Stimulated activated CD4-positive, alpha-beta T cell treated with anti-CD3 and anti-CD28 coated beads, TNF-alpha, amount 100 ng/mL, for 1 hour (primary cell): Measurements from ENCODE around the gene MICAL2.

Experiments used
- DNase-seq, 3 donors: peaks; one replicate each; pipeline ENCODE4 v3.0.0-alpha.2; 2020; ENCODE audit warnings: low read depth in 3 of 3, low spot score in 1 of 3

MICAL2 gene

GRCh38 chr11:12114193-12115033, 4.0 kb downstream of the MICAL2 start:
- DNase-seq: no peak

- DNase-seq: no peak
Observed at GRCh38 chr11:12116425-12117032, 6.1 kb downstream of the MICAL2 start.

- DNase-seq: no peak
Observed at GRCh38 chr11:12117200-12117599, 6.8 kb downstream of the MICAL2 start.

GRCh38 chr11:12117611-12118010, 7.2 kb downstream of the MICAL2 start:
- DNase-seq: no peak

- DNase-seq: no peak
Observed at GRCh38 chr11:12118949-12119348, 8.6 kb downstream of the MICAL2 start.

GRCh38 chr11:12119502-12119901, 9.1 kb downstream of the MICAL2 start:
- no peak for DNase-seq

- DNase-seq: no peak
Observed at GRCh38 chr11:12120031-12121008, 9.9 kb downstream of the MICAL2 start.

GRCh38 chr11:12121011-12121410, 10.6 kb downstream of the MICAL2 start:
- no peak for DNase-seq

GRCh38 chr11:12121517-12121916, 11.1 kb downstream of the MICAL2 start:
- DNase-seq: no peak

GRCh38 chr11:12122083-12122482, 11.7 kb downstream of the MICAL2 start:
- no peak for DNase-seq

GRCh38 chr11:12123273-12123672, 12.9 kb downstream of the MICAL2 start:
- no peak for DNase-seq

GRCh38 chr11:12123799-12124198, 13.4 kb downstream of the MICAL2 start:
- no peak for DNase-seq

GRCh38 chr11:12124306-12124705, 13.9 kb downstream of the MICAL2 start:
- DNase-seq: no peak

GRCh38 chr11:12125609-12126149, 15.3 kb downstream of the MICAL2 start:
- DNase-seq: no peak

GRCh38 chr11:12126344-12127019, 16.1 kb downstream of the MICAL2 start:
- no peak for DNase-seq

GRCh38 chr11:12127206-12127898, 17.0 kb downstream of the MICAL2 start:
- no peak for DNase-seq

- no peak for DNase-seq
Observed at GRCh38 chr11:12128301-12128751, 17.9 kb downstream of the MICAL2 start.

- DNase-seq: no peak
Observed at GRCh38 chr11:12129227-12129626, 18.8 kb downstream of the MICAL2 start.

GRCh38 chr11:12130180-12130980, 20.0 kb downstream of the MICAL2 start:
- no peak for DNase-seq
